Endometrial microvascular endothelial cells (primary cell): ENCODE results near the gene ACSM3. TPM values are rescaled to one million over a fixed set of nuclear protein-coding genes. Genes with fewer than 3 reads are reported as not detected.
"Not testable (repeated sequence)": the region's sequence is repeated elsewhere in the genome, so short reads cannot be mapped to it uniquely, and the experiment has no call there.

Experiments used
- in situ Hi-C: cut with HindIII; loops from 2 replicates; pipeline ENCODE4 v1.10.0; 2017; ENCODE audit warnings: low sequenced_read_pairs, low pct_unique_long_range_greater_than_20kb; ENCODE audit errors: inconsistent ontology term
- total RNA-seq: library from RNA; depleted of rRNA; stranded (reverse); fragments of >200 nt; gene quantifications from one replicate; pipeline ENCODE4 v1.2.3, GENCODE V29; 2015; ENCODE audit errors: inconsistent ontology term

Gene ACSM3
- total RNA-seq, 1 donor from 2014 or later = not detected

- in situ Hi-C loops = no loop called here
Measured at GRCh38 chr16:20799599-20799998, 35.8 kb downstream of the ACSM3 start.

- in situ Hi-C loops = no loop called here
Measured at GRCh38 chr16:20801278-20801677, 37.5 kb downstream of the ACSM3 start.

- in situ Hi-C loops = no loop called here
Measured at GRCh38 chr16:20803192-20803560, 39.4 kb downstream of the ACSM3 start.

- in situ Hi-C loops = no loop called here
Measured at GRCh38 chr16:20803561-20804214, 39.9 kb downstream of the ACSM3 start.

GRCh38 chr16:20805684-20806167 is 41.9 kb downstream of the ACSM3 start:
- in situ Hi-C loops = not testable (repeated sequence)

- in situ Hi-C loops = no loop called here
Measured at GRCh38 chr16:20806168-20807050, 42.6 kb downstream of the ACSM3 start, which contains the start of the genes ERI2 and REXO5. Gene ERI2 (minus strand): TSS chr16:20806472. CDS start chr16:20806430, 42 bp downstream. Gene REXO5 (plus strand): TSS chr16:20806527. CDS start chr16:20806954, 427 bp downstream.

GRCh38 chr16:20807862-20808261 is 44.0 kb downstream of the ACSM3 start:
- in situ Hi-C loops = no loop called here

- in situ Hi-C loops = no loop called here
Measured at GRCh38 chr16:20811889-20812439, 48.1 kb downstream of the ACSM3 start.

- in situ Hi-C loops = no loop called here
Measured at GRCh38 chr16:20812510-20812909, 48.7 kb downstream of the ACSM3 start.

GRCh38 chr16:20814784-20815183 is 51.0 kb downstream of the ACSM3 start:
- in situ Hi-C loops = no loop called here

GRCh38 chr16:20818929-20819585 is 55.2 kb downstream of the ACSM3 start:
- in situ Hi-C loops = no loop called here

- in situ Hi-C loops = no loop called here
Measured at GRCh38 chr16:20821682-20822081, 57.9 kb downstream of the ACSM3 start.

GRCh38 chr16:20822521-20823325 is 58.9 kb downstream of the ACSM3 start:
- in situ Hi-C loops = no loop called here

- in situ Hi-C loops = no loop called here
Measured at GRCh38 chr16:20826039-20826566, 62.3 kb downstream of the ACSM3 start.

- in situ Hi-C loops = no loop called here
Measured at GRCh38 chr16:20829536-20829935, 65.7 kb downstream of the ACSM3 start.

GRCh38 chr16:20830372-20830771 is 66.6 kb downstream of the ACSM3 start:
- in situ Hi-C loops = no loop called here

- in situ Hi-C loops = no loop called here
Measured at GRCh38 chr16:20833086-20833485, 69.3 kb downstream of the ACSM3 start.

GRCh38 chr16:20838240-20838639 is 74.4 kb downstream of the ACSM3 start:
- in situ Hi-C loops = no loop called here
